ENCODE data around the gene RIC3. TPM values are rescaled to one million over a fixed set of nuclear protein-coding genes. Genes with fewer than 3 reads are reported as not detected.
A peak's percentile ranks its signal among the peaks of the same experiment; 100 is the strongest.

The RIC3 gene
- total and polyA plus RNA-seq, 7 donors, result 0.46 to 8.4 (median 3.4) TPM

- peak; percentile 77 to 85 for DNase-seq
- H3K27me3 ChIP-seq (ENCODE audit: insufficient read depth in 3 of 3, low read length in 2 of 3), result no peaks in the 10 kb centered on the region
- intact Hi-C loops (cut with DNase I), result loop anchor here in 1 of 2 donors (1.0 to 5.0 kb wide), 3 partner anchors 66 to 1002 kb away; no protein-coding TSS in a partner anchor
- peak; percentile 73 to 91 (median 76) for ATAC-seq
- peak; percentile 83 for TF ChIP-seq CTCF (IDR thresholded peaks at IDR 0.05)
- no peak overlapping the region for H3K4me3 ChIP-seq
- H3K36me3 ChIP-seq (ENCODE audit: insufficient read depth in 1 of 2, low read depth in 1 of 2), result peaks cover 0 to 5% of the 10 kb centered on the region in 2 donors
- H3K9me3 ChIP-seq, result no peaks in the 10 kb centered on the region
- H3K4me1 ChIP-seq, result no peaks in the 10 kb centered on the region
- WGBS, 3 donors, result 46 to 57% (median 48%) methylated on average over 3 of the region's 3 CpGs
- H3K27ac ChIP-seq, result no peak overlapping the region
Observed at GRCh38 chr11:8099291-8099899, 69.4 kb downstream of the RIC3 start.

- 68 to 82% (median 80%) methylated on average over 6 of the region's 6 CpGs for WGBS, 3 donors
- Histone ChIP-seq H3K27me3 (ENCODE audit: insufficient read depth in 3 of 3, low read length in 2 of 3) (no peaks in the 10 kb centered on the region), H3K36me3 (ENCODE audit: insufficient read depth in 1 of 2, low read depth in 1 of 2) (peaks cover 0 to 5% of the 10 kb centered on the region in 2 donors), H3K9me3 (no peaks in the 10 kb centered on the region), H3K27ac (no peak overlapping the region), H3K4me3 (no peak overlapping the region), H3K4me1 (no peaks in the 10 kb centered on the region)
- no peak for ATAC-seq
- intact Hi-C loops (cut with DNase I), result loop anchor here in 1 of 2 donors (1.0 to 5.0 kb wide), 3 partner anchors 66 to 1002 kb away; no protein-coding TSS in a partner anchor
- peak in 1 of 2 donors; percentile 40 for DNase-seq
- no peak for TF ChIP-seq CTCF (IDR thresholded peaks at IDR 0.05)
Observed at GRCh38 chr11:8098879-8099278, 69.9 kb downstream of the RIC3 start.

DNA sequence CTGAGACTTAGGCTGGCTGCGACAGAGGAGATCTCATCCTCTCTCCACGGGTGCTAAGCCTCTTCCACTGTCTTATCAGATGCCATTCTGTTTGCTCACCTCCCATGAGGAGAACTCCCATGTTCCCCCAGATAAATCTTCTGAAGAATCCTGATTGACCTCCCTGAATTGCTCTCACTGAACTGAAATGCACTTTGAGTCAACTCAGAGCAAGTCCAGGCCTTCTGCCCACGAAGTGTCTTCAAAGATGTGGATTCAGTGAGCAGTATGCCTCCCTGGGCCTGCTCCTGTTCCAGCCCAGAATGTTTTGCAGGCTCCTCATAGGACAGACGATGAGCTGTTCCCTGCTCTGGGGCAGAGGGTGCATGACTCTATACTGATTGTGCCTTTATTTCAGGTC, 70.5 kb downstream of the RIC3 start:
- DNase-seq (no peak), ATAC-seq (no peak)
- TF ChIP-seq CTCF (IDR thresholded peaks at IDR 0.05), result no peak
- Histone ChIP-seq H3K9me3 (no peaks in the 10 kb centered on the region), H3K4me1 (no peaks in the 10 kb centered on the region), H3K27me3 (ENCODE audit: insufficient read depth in 3 of 3, low read length in 2 of 3) (no peaks in the 10 kb centered on the region), H3K27ac (no peak overlapping the region), H3K4me3 (no peak overlapping the region), H3K36me3 (ENCODE audit: insufficient read depth in 1 of 2, low read depth in 1 of 2) (peaks cover 0 to 5% of the 10 kb centered on the region in 2 donors)
- WGBS, 3 donors, result 69 to 81% (median 75%) methylated on average over 4 of the region's 4 CpGs
- intact Hi-C loops (cut with DNase I), result loop anchor here in 1 of 2 donors (5.0 kb wide), 2 partner anchors 91 to 1001 kb away; no protein-coding TSS in a partner anchor

GRCh38 chr11:8097926-8098325, 70.9 kb downstream of the RIC3 start:
- no peaks in the 10 kb centered on the region for H3K9me3 ChIP-seq
- H3K27me3 ChIP-seq (ENCODE audit: insufficient read depth in 3 of 3, low read length in 2 of 3), result no peaks in the 10 kb centered on the region
- ATAC-seq (no peak), DNase-seq (no peak)
- intact Hi-C loops (cut with DNase I), result loop anchor here in 1 of 2 donors (2.0 to 5.0 kb wide), 3 partner anchors 91 to 1001 kb away; no protein-coding TSS in a partner anchor
- H3K4me3 ChIP-seq, result no peak overlapping the region
- no peak for TF ChIP-seq CTCF (IDR thresholded peaks at IDR 0.05)
- 81 to 92% (median 89%) methylated on average over 2 of the region's 2 CpGs for WGBS, 3 donors
- no peak overlapping the region for H3K27ac ChIP-seq
- no peaks in the 10 kb centered on the region for H3K4me1 ChIP-seq
- peaks cover 0 to 5% of the 10 kb centered on the region in 2 donors for H3K36me3 ChIP-seq (ENCODE audit: insufficient read depth in 1 of 2, low read depth in 1 of 2)

All from psoas muscle (tissue), 8 donors.